GM21381 (cell line): ENCODE measurements around the gene EVC.
"Not testable (repeated sequence)": the region's sequence is repeated elsewhere in the genome, so short reads cannot be mapped to it uniquely, and the experiment has no call there.

Source experiments
- ATAC-seq: cut with Tn5 transposase; IDR thresholded peaks from one replicate; pipeline ENCODE4 v1.9.1; 2021; ENCODE audit warnings: mild to moderate bottlenecking, moderate library complexity; ENCODE audit not compliant: unreplicated experiment

The EVC gene

DNA sequence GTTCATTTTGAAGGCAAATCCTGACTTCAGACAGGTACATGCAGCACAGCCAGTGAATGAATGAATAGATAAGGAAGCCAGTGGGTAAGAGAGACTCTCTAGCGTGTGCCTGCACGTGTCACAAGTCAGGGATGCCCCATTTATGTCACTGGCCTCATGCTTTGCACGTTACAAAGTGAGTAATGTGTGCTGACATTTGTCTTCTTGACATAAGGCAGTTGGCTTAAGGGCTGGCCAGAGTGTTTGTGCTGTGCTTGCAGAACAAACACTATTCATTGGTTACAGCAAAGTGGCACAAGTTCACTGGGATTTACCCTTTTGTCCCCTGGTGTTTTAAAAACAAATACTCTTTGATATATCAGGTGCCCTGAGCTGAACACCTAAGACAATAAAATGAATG is 125.9 kb downstream of the EVC start:
- no peak for ATAC-seq

DNA sequence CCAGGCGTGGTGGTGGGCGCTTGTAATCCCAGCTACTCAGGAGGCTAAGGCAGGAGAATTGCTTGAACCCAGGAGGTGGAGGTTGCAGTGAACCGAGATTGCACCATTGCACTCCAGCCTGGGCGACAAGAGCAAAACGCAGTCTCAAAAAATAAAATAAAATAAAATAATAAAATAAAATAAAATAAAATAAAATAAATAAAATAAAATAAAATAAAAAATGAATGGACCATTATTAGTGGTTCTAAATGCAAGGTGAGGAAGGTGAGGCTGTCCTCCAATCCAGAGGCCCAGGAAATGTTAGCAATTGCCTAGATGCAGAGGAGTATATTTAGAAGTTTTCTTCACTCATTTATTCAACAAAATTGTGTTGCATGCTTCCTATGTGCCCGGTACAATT is 126.5 kb downstream of the EVC start:
- ATAC-seq = not testable (repeated sequence)

GRCh38 chr4:5839332-5839731 is 128.3 kb downstream of the EVC start:
- no peak for ATAC-seq

GRCh38 chr4:5839751-5840674 is 129.0 kb downstream of the EVC start:
- no peak for ATAC-seq

GRCh38 chr4:5842456-5842855 is 131.5 kb downstream of the EVC start:
- no peak for ATAC-seq

DNA sequence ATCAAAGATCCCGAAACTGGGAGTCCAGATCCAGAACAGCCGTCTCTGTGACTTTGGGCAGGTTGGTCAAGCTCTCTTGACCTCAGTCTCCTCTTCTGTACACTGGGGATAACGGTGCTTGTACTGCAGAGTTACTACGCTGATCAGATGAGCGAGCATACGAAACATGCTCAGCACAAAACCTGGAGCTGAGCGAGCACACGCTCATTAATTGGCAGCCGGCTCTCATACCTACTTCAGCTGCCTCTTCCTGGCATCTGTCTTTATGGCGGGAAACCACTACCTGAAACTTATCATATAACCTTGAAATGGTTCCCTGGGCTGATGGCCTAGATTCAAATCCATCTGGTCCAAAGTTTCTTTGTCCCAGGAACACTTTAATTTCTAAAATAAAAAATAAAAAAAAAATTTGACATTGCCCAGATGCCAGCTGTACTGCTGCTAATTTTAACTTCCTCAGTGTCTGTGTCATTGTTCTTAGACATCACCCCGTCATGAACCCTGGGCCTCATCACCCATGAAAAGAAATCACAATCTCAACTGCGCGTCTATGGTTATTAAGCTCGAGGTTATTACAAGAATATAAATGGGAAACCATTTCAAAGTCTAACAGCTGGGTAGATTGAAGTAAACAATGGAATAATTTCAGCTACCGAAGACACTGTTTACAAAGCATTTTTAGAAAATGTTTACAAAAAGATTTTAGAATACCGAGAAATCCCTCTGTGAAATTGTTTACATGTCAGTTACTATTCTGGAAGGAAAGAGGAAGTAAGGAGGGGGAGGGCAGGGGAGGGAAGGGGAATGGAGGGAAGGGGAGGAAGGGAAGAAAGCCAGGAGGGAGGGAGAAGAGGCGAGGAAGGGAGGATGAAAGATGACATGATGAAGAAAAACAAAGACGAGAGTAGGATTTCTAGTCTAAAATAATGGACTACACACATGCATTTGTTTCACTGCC is 132.9 kb downstream of the EVC start:
- ATAC-seq = no peak

- ATAC-seq = no peak
Measured at GRCh38 chr4:5845035-5845905, 134.3 kb downstream of the EVC start.

- ATAC-seq = no peak
Measured at GRCh38 chr4:5851637-5852301, 140.8 kb downstream of the EVC start.

DNA sequence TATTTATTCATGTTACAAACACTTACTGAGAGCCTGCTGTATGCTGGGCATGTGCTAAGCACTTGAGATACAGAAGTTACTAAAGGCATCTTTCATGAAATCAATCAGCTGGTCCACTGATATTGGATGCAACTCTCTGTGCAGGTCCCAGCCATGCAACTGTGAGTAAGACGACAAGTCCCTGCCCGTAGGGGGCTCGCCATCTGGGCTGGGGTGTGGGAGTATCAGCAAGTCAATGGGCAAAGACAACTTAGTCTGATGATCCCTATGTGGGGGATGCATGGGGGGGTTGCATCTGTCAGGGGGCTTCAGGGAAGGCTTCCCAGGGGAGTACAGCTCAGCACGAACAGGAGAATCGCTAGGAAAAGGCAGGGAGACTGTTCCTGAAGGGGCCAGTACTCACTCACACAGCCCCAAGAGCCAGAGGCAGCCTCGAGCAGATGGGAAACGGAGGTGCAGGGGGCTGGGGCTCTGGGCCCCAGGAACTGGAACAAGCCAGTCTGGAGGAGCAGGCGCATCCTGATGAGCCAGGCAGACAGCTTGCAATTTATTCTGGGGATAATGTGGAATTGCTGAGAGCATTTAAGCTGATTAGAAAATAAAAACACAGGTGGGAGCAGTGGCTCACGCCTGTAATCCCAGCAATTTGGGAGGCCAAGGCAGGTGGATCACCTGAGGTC is 141.7 kb downstream of the EVC start:
- no peak for ATAC-seq

DNA sequence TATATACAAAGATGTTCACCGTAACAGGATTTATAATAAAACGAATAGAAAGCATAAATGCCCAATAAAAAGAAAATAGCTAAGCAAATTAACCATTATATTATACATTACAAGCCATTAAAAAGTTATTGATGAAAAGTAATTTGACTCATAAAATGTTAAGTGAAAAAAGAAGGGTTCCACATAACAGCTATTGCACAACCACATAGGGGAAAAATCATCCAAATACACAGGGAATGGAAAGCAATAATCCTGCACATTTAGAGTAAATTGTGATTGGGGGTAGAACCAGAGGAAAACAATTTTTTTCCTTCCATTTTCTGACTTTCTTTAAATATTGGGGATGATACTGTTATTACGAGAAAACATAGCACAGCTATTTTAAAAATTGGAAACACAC is 143.9 kb downstream of the EVC start:
- no peak for ATAC-seq

DNA sequence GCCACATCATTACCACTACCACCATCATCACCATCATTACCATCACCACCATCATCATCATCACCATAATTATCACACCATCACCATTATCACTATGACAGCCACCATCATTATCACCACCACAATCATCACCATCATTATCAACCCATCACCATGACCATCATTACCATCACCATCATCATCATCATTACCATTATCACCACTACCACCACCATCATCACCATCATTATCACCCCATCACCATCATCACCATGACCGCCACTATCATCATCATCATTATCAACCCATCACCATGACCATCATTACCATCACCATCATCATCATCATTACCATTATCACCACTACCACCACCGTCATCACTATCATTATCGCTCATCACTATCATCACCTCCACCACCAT is 145.4 kb downstream of the EVC start:
- ATAC-seq = not testable (repeated sequence)

- ATAC-seq = no peak
Measured at GRCh38 chr4:5857199-5857598, 146.2 kb downstream of the EVC start.

- no peak for ATAC-seq
Measured at GRCh38 chr4:5858020-5858769, 147.2 kb downstream of the EVC start.

DNA sequence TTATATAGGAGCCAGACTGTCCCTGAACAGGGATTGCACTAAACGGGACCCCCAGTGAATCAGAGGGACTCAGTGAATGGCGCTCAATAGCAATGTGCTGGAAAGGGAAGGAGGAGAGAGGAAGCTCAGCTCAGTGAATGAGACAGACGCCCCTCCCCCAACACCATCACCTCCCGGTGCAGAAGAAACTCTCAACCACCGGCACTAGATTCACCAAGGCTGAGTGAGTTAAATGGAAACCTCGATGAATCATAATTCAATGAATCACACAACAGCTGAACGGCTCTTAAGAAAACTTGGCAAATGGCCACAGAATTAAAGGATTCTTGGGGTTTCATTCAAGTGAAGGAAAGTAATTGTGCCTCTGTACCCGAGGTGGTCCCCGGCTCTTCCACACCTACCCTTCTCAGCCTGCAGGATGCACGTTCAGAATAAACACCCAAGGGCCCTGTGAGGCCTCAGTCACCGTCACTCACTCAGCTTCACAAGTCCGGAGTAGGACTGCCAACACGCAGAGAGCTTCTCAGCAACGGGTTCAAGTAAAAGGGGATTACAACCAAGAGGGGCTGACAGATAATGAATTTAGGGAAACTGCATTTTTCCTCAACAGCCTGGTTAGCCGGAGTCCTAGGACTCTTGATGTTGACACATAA is 152.6 kb downstream of the EVC start:
- no peak for ATAC-seq
